CD4-positive, alpha-beta T cell treated with Interleukin-15 for 4 hours (primary cell): ENCODE results near the gene CPSF7.
"Not testable (repeated sequence)": the region's sequence is repeated elsewhere in the genome, so short reads cannot be mapped to it uniquely, and the experiment has no call there.

Experiments
- DNase-seq: peaks from one replicate; pipeline ENCODE4 v3.0.0-alpha.2; 2020; ENCODE audit warnings: low spot score

CPSF7 gene

GRCh38 chr11:61429691-61430582 lies at the start of gene CPSF7, which contains the start of gene SDHAF2:
Gene CPSF7, minus strand, starts transcription at chr11:61429975. Its CDS starts 740 bp downstream, at chr11:61429235.
Gene SDHAF2, plus strand, starts transcription at chr11:61430124. Its CDS starts 23 bp downstream, at chr11:61430147.
- DNase-seq = peak; percentile 96

GRCh38 chr11:61477727-61478148 lies 48.0 kb upstream of the CPSF7 start:
- peak; percentile 50 for DNase-seq

GRCh38 chr11:61477126-61477525 lies 47.4 kb upstream of the CPSF7 start:
- DNase-seq = no peak

GRCh38 chr11:61476371-61476770 lies 46.6 kb upstream of the CPSF7 start:
- no peak for DNase-seq

GRCh38 chr11:61475433-61475832 lies 45.7 kb upstream of the CPSF7 start:
- DNase-seq = no peak

GRCh38 chr11:61474013-61474643 lies 44.4 kb upstream of the CPSF7 start:
- DNase-seq = no peak

- DNase-seq = no peak
Observed at GRCh38 chr11:61473370-61474012, 43.7 kb upstream of the CPSF7 start.

- no peak for DNase-seq
Observed at GRCh38 chr11:61472868-61473267, 43.1 kb upstream of the CPSF7 start.

GRCh38 chr11:61472282-61472681 lies 42.5 kb upstream of the CPSF7 start:
- DNase-seq = no peak

- no peak for DNase-seq
Observed at GRCh38 chr11:61468002-61468401, 38.2 kb upstream of the CPSF7 start.

- not testable (repeated sequence) for DNase-seq
Observed at GRCh38 chr11:61467602-61468001, 37.8 kb upstream of the CPSF7 start.

- DNase-seq = no peak
Observed at GRCh38 chr11:61460986-61461385, 31.2 kb upstream of the CPSF7 start.

GRCh38 chr11:61460474-61460881 lies 30.7 kb upstream of the CPSF7 start:
- DNase-seq = no peak

- DNase-seq = no peak
Observed at GRCh38 chr11:61454520-61454919, 24.7 kb upstream of the CPSF7 start.

- DNase-seq = no peak
Observed at GRCh38 chr11:61453695-61454094, 23.9 kb upstream of the CPSF7 start.

- DNase-seq = no peak
Observed at GRCh38 chr11:61452825-61453224, 23.1 kb upstream of the CPSF7 start.

- no peak for DNase-seq
Observed at GRCh38 chr11:61448552-61448927, 18.8 kb upstream of the CPSF7 start.

- DNase-seq = no peak
Observed at GRCh38 chr11:61447601-61448551, 18.1 kb upstream of the CPSF7 start.

- DNase-seq = peak; percentile 50
Observed at GRCh38 chr11:61446211-61446651, 16.5 kb upstream of the CPSF7 start.

GRCh38 chr11:61445516-61445915 lies 15.7 kb upstream of the CPSF7 start:
- DNase-seq = no peak

GRCh38 chr11:61442616-61443015 lies 12.8 kb upstream of the CPSF7 start:
- DNase-seq = no peak

- DNase-seq = no peak
Observed at GRCh38 chr11:61439615-61440014, 9.8 kb upstream of the CPSF7 start.
